GM18505 (cell line): ENCODE data around the gene CCDC68.

Experiments used
- ATAC-seq: cut with Tn5 transposase; IDR thresholded peaks from one replicate; pipeline ENCODE4 v1.9.1; 2021; ENCODE audit not compliant: unreplicated experiment
- POLR2A ChIP-seq: IDR thresholded peaks from 4 replicates; pipeline ENCODE4 v1.6.1; 2011; ENCODE audit warnings: borderline replicate concordance; ENCODE audit not compliant: insufficient read depth, insufficient read length; ENCODE audit errors: extremely low read depth

The CCDC68 gene

GRCh38 chr18:54883816-54884604 is 75.3 kb downstream of the CCDC68 start:
- no peak for TF ChIP-seq POLR2A
- ATAC-seq = no peak

GRCh38 chr18:54882318-54882717 is 76.9 kb downstream of the CCDC68 start:
- no peak for TF ChIP-seq POLR2A

GRCh38 chr18:54881229-54881768 is 78.0 kb downstream of the CCDC68 start:
- no peak for ATAC-seq
- TF ChIP-seq POLR2A = no peak

More at GRCh38 chr18:54882318-54882717, 76.9 kb downstream of the CCDC68 start:
- ATAC-seq = no peak

- no peak for ATAC-seq
- no peak for TF ChIP-seq POLR2A
Observed at GRCh38 chr18:54880395-54881105, 78.7 kb downstream of the CCDC68 start.

- no peak for ATAC-seq
- no peak for TF ChIP-seq POLR2A
Observed at GRCh38 chr18:54879691-54880090, 79.6 kb downstream of the CCDC68 start.

GRCh38 chr18:54878659-54879358 is 80.5 kb downstream of the CCDC68 start:
- ATAC-seq = no peak
- no peak for TF ChIP-seq POLR2A

GRCh38 chr18:54878159-54878622 is 81.1 kb downstream of the CCDC68 start:
- ATAC-seq = no peak
- no peak for TF ChIP-seq POLR2A

- TF ChIP-seq POLR2A = no peak
- no peak for ATAC-seq
Observed at GRCh38 chr18:54877076-54877475, 82.2 kb downstream of the CCDC68 start.

- TF ChIP-seq POLR2A = no peak
- no peak for ATAC-seq
Observed at GRCh38 chr18:54875063-54875462, 84.2 kb downstream of the CCDC68 start.

GRCh38 chr18:54873884-54874255 is 85.4 kb downstream of the CCDC68 start:
- TF ChIP-seq POLR2A = no peak
- ATAC-seq = no peak

GRCh38 chr18:54872681-54873080 is 86.6 kb downstream of the CCDC68 start:
- TF ChIP-seq POLR2A = no peak
- ATAC-seq = no peak

- ATAC-seq = no peak
- TF ChIP-seq POLR2A = no peak
Observed at GRCh38 chr18:54871231-54871630, 88.0 kb downstream of the CCDC68 start.

- no peak for TF ChIP-seq POLR2A
- no peak for ATAC-seq
Observed at GRCh38 chr18:54867131-54867530, 92.1 kb downstream of the CCDC68 start.
